Bronchial epithelial cell (primary cell): ENCODE measurements around the gene SNTG2. TPM values are rescaled to one million over a fixed set of nuclear protein-coding genes. Genes with fewer than 3 reads are reported as not detected.

Experiments
- DNase-seq: peaks from one replicate; pipeline ENCODE4 v3.0.0-alpha.2; 2010; ENCODE audit warnings: low read depth
- FAIRE-seq: peaks from 2 replicates; lab custom pipeline; 2011; peaks lifted over from hg19 to GRCh38; lab: Jason Lieb, UNC
- H3K27me3 ChIP-seq: 2 replicates; pipeline ENCODE4 v1.5.1; 2011; ENCODE audit warnings: low read length; ENCODE audit not compliant: control insufficient read depth, insufficient read depth
- H3K36me3 ChIP-seq: 2 replicates; pipeline ENCODE4 v1.5.1; 2011; ENCODE audit warnings: low read length; ENCODE audit not compliant: control insufficient read depth, insufficient read depth
- H3K4me3 ChIP-seq: 2 replicates; pipeline ENCODE4 v1.5.1; 2011; ENCODE audit warnings: mild to moderate bottlenecking, low read depth, low read length, control low read depth
- CTCF ChIP-seq: IDR thresholded peaks from 2 replicates; pipeline ENCODE4 v1.5.1; 2011; ENCODE audit warnings: mild to moderate bottlenecking, moderate library complexity, low read length, control low read depth, inconsistent platforms; ENCODE audit not compliant: insufficient read depth, severe bottlenecking
- total RNA-seq: library from RNA; depleted of rRNA; stranded (reverse); fragments of >200 nt; gene quantifications from 2 replicates; pipeline ENCODE4 v1.2.1, GENCODE V29; 2014

Gene SNTG2
- total RNA-seq, 1 donor from 2014 or later = not detected

- TF ChIP-seq CTCF = no peak
- no peak overlapping the region for H3K4me3 ChIP-seq
- DNase-seq = no peak
- H3K27me3 ChIP-seq = no peaks in the 10 kb centered on the region
- FAIRE-seq = no peak
- no peaks in the 10 kb centered on the region for H3K36me3 ChIP-seq
Observed at GRCh38 chr2:1054399-1054798, 103.8 kb downstream of the SNTG2 start.

GRCh38 chr2:1055014-1055595 lies 104.5 kb downstream of the SNTG2 start:
- no peaks in the 10 kb centered on the region for H3K36me3 ChIP-seq
- H3K27me3 ChIP-seq = no peaks in the 10 kb centered on the region
- no peak for FAIRE-seq
- peak; percentile 49 for DNase-seq
- no peak overlapping the region for H3K4me3 ChIP-seq
- no peak for TF ChIP-seq CTCF

- Histone ChIP-seq H3K36me3 (no peaks in the 10 kb centered on the region), H3K4me3 (no peak overlapping the region), H3K27me3 (no peaks in the 10 kb centered on the region)
- FAIRE-seq = no peak
- DNase-seq = no peak
- no peak for TF ChIP-seq CTCF
Observed at GRCh38 chr2:1060372-1060771, 109.7 kb downstream of the SNTG2 start.

- Histone ChIP-seq H3K36me3 (no peaks in the 10 kb centered on the region), H3K27me3 (no peaks in the 10 kb centered on the region), H3K4me3 (no peak overlapping the region)
- TF ChIP-seq CTCF = no peak
- FAIRE-seq (no peak), DNase-seq (no peak)
Observed at GRCh38 chr2:1060987-1061386, 110.3 kb downstream of the SNTG2 start.

GRCh38 chr2:1068241-1068640 lies 117.6 kb downstream of the SNTG2 start:
- no peak overlapping the region for H3K4me3 ChIP-seq
- TF ChIP-seq CTCF = no peak
- DNase-seq (no peak), FAIRE-seq (no peak)
- no peaks in the 10 kb centered on the region for H3K27me3 ChIP-seq
- no peaks in the 10 kb centered on the region for H3K36me3 ChIP-seq

- no peak for TF ChIP-seq CTCF
- no peak overlapping the region for H3K4me3 ChIP-seq
- H3K27me3 ChIP-seq = no peaks in the 10 kb centered on the region
- no peaks in the 10 kb centered on the region for H3K36me3 ChIP-seq
- FAIRE-seq = no peak
- DNase-seq = no peak
Observed at GRCh38 chr2:1068822-1069221, 118.2 kb downstream of the SNTG2 start.
